ENCODE measurements around the gene MIAT.

The MIAT gene

DNA sequence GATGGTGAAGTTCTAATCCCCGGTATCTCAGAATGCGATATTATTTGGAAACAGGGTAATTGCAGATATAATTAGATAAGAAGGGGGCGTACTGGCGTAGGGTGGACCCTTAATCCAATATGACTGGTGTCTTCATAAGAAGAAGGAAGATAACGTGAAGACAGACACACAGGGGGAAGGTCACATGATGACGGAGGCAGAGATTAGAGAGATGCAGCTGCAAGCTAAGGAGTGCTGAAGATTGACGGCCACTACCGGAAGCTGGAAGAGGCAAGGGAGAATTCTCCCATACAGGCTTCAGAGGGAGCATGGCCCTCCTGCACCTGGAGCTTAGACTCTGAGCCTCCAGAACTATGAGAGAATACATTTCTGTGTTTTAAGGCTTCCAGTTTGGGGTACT lies 54.8 kb downstream of the MIAT start:
- Histone ChIP-seq H3K4me1 (ENCODE audit: control insufficient read depth, insufficient read depth, low read length, unreplicated experiment) (peaks cover 56% of the 10 kb centered on the region), H3K27ac (ENCODE audit: low read depth, low read length) (peak overlapping the region; percentile 29; the same call in 1 of the 2 replicates), H2AFZ (ENCODE audit: low read length, unreplicated experiment) (no peak overlapping the region), H3K36me3 (ENCODE audit: insufficient read depth, low read length) (no peaks in the 10 kb centered on the region), H3K4me3 (ENCODE audit: low read depth, low read length) (no peak overlapping the region), H3K27me3 (ENCODE audit: insufficient read depth, low read length) (no peaks in the 10 kb centered on the region), H3K79me2 (ENCODE audit: control insufficient read depth, insufficient read depth, low read length, unreplicated experiment) (no peaks in the 10 kb centered on the region)

GRCh38 chr22:26713823-26714449 lies 56.5 kb downstream of the MIAT start:
- peak overlapping the region; percentile 65 for H3K4me3 ChIP-seq (ENCODE audit: low read depth, low read length)
- peak overlapping the region; percentile 89 for H3K27ac ChIP-seq (ENCODE audit: low read depth, low read length)
- H3K27me3 ChIP-seq (ENCODE audit: insufficient read depth, low read length), result no peaks in the 10 kb centered on the region
- peaks cover 58% of the 10 kb centered on the region for H3K4me1 ChIP-seq (ENCODE audit: control insufficient read depth, insufficient read depth, low read length, unreplicated experiment)
- H2AFZ ChIP-seq (ENCODE audit: low read length, unreplicated experiment), result peak overlapping the region; percentile 80
- no peaks in the 10 kb centered on the region for H3K36me3 ChIP-seq (ENCODE audit: insufficient read depth, low read length)
- H3K79me2 ChIP-seq (ENCODE audit: control insufficient read depth, insufficient read depth, low read length, unreplicated experiment), result no peaks in the 10 kb centered on the region

- Histone ChIP-seq H2AFZ (ENCODE audit: low read length, unreplicated experiment) (no peak overlapping the region), H3K27ac (ENCODE audit: low read depth, low read length) (peak overlapping the region; percentile 89)
Measured at GRCh38 chr22:26714971-26715370, 57.6 kb downstream of the MIAT start.

GRCh38 chr22:26715392-26715936 lies 58.1 kb downstream of the MIAT start:
- H2AFZ ChIP-seq (ENCODE audit: low read length, unreplicated experiment), result no peak overlapping the region
- H3K36me3 ChIP-seq (ENCODE audit: insufficient read depth, low read length), result no peaks in the 10 kb centered on the region
- H3K27me3 ChIP-seq (ENCODE audit: insufficient read depth, low read length), result no peaks in the 10 kb centered on the region
- no peaks in the 10 kb centered on the region for H3K79me2 ChIP-seq (ENCODE audit: control insufficient read depth, insufficient read depth, low read length, unreplicated experiment)
- no peak overlapping the region for H3K4me3 ChIP-seq (ENCODE audit: low read depth, low read length)
- H3K27ac ChIP-seq (ENCODE audit: low read depth, low read length), result no peak overlapping the region
- H3K4me1 ChIP-seq (ENCODE audit: control insufficient read depth, insufficient read depth, low read length, unreplicated experiment), result peaks cover 49% of the 10 kb centered on the region

More at GRCh38 chr22:26714971-26715370, 57.6 kb downstream of the MIAT start:
- Histone ChIP-seq H3K79me2 (ENCODE audit: control insufficient read depth, insufficient read depth, low read length, unreplicated experiment) (no peaks in the 10 kb centered on the region), H3K4me1 (ENCODE audit: control insufficient read depth, insufficient read depth, low read length, unreplicated experiment) (peaks cover 54% of the 10 kb centered on the region), H3K27me3 (ENCODE audit: insufficient read depth, low read length) (no peaks in the 10 kb centered on the region), H3K36me3 (ENCODE audit: insufficient read depth, low read length) (no peaks in the 10 kb centered on the region), H3K4me3 (ENCODE audit: low read depth, low read length) (no peak overlapping the region)

- Histone ChIP-seq H3K4me3 (ENCODE audit: low read depth, low read length) (no peak overlapping the region), H3K79me2 (ENCODE audit: control insufficient read depth, insufficient read depth, low read length, unreplicated experiment) (no peaks in the 10 kb centered on the region), H3K27ac (ENCODE audit: low read depth, low read length) (peak overlapping the region; percentile 76), H3K36me3 (ENCODE audit: insufficient read depth, low read length) (no peaks in the 10 kb centered on the region), H2AFZ (ENCODE audit: low read length, unreplicated experiment) (no peak overlapping the region), H3K27me3 (ENCODE audit: insufficient read depth, low read length) (no peaks in the 10 kb centered on the region), H3K4me1 (ENCODE audit: control insufficient read depth, insufficient read depth, low read length, unreplicated experiment) (peaks cover 39% of the 10 kb centered on the region)
Measured at GRCh38 chr22:26718488-26718887, 61.1 kb downstream of the MIAT start.

DNA sequence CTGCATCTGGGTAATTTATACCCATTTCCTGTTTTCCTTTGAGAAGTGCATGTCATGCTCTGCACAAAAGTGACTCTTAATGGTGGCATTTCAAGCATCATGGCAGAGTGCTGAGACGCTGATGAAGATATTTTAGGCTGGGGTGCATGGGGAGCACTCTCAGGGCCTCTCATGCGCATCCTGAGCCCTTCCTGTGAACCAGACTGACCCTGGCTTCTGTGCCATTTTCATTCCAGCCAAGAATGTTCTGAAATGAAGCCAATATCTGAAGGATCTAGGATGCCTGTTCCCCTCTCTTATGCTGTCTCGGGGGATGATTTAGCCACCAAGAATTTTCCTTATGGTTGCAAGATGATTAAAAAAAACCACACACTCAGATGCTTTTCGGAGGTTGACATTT lies 61.5 kb downstream of the MIAT start:
- Histone ChIP-seq H3K27ac (ENCODE audit: low read depth, low read length) (peak overlapping the region; percentile 76), H3K79me2 (ENCODE audit: control insufficient read depth, insufficient read depth, low read length, unreplicated experiment) (no peaks in the 10 kb centered on the region), H3K36me3 (ENCODE audit: insufficient read depth, low read length) (no peaks in the 10 kb centered on the region), H3K4me3 (ENCODE audit: low read depth, low read length) (no peak overlapping the region), H3K27me3 (ENCODE audit: insufficient read depth, low read length) (no peaks in the 10 kb centered on the region), H3K4me1 (ENCODE audit: control insufficient read depth, insufficient read depth, low read length, unreplicated experiment) (peaks cover 35% of the 10 kb centered on the region), H2AFZ (ENCODE audit: low read length, unreplicated experiment) (no peak overlapping the region)

GRCh38 chr22:26722159-26722558 lies 64.8 kb downstream of the MIAT start:
- Histone ChIP-seq H3K27me3 (ENCODE audit: insufficient read depth, low read length) (no peaks in the 10 kb centered on the region), H3K36me3 (ENCODE audit: insufficient read depth, low read length) (no peaks in the 10 kb centered on the region), H2AFZ (ENCODE audit: low read length, unreplicated experiment) (no peak overlapping the region), H3K4me1 (ENCODE audit: control insufficient read depth, insufficient read depth, low read length, unreplicated experiment) (peaks cover 25% of the 10 kb centered on the region), H3K27ac (ENCODE audit: low read depth, low read length) (no peak overlapping the region), H3K4me3 (ENCODE audit: low read depth, low read length) (no peak overlapping the region), H3K79me2 (ENCODE audit: control insufficient read depth, insufficient read depth, low read length, unreplicated experiment) (no peaks in the 10 kb centered on the region)

GRCh38 chr22:26724414-26724813 lies 67.0 kb downstream of the MIAT start:
- Histone ChIP-seq H2AFZ (ENCODE audit: low read length, unreplicated experiment) (no peak overlapping the region), H3K79me2 (ENCODE audit: control insufficient read depth, insufficient read depth, low read length, unreplicated experiment) (no peaks in the 10 kb centered on the region), H3K27ac (ENCODE audit: low read depth, low read length) (no peak overlapping the region), H3K36me3 (ENCODE audit: insufficient read depth, low read length) (no peaks in the 10 kb centered on the region), H3K4me1 (ENCODE audit: control insufficient read depth, insufficient read depth, low read length, unreplicated experiment) (peaks cover 12% of the 10 kb centered on the region), H3K27me3 (ENCODE audit: insufficient read depth, low read length) (no peaks in the 10 kb centered on the region), H3K4me3 (ENCODE audit: low read depth, low read length) (no peak overlapping the region)

GRCh38 chr22:26725012-26725676 lies 67.8 kb downstream of the MIAT start:
- Histone ChIP-seq H3K79me2 (ENCODE audit: control insufficient read depth, insufficient read depth, low read length, unreplicated experiment) (no peaks in the 10 kb centered on the region), H3K27me3 (ENCODE audit: insufficient read depth, low read length) (no peaks in the 10 kb centered on the region), H3K4me3 (ENCODE audit: low read depth, low read length) (no peak overlapping the region), H2AFZ (ENCODE audit: low read length, unreplicated experiment) (no peak overlapping the region), H3K36me3 (ENCODE audit: insufficient read depth, low read length) (no peaks in the 10 kb centered on the region), H3K4me1 (ENCODE audit: control insufficient read depth, insufficient read depth, low read length, unreplicated experiment) (peaks cover 11% of the 10 kb centered on the region), H3K27ac (ENCODE audit: low read depth, low read length) (no peak overlapping the region)
